H1 (cell line): ENCODE results near the gene AXIN2. TPM values are rescaled to one million over a fixed set of nuclear protein-coding genes. Genes with fewer than 3 reads are reported as not detected.

Source experiments
- CTCF ChIA-PET: fragments of 300-600 bp; sonication (Branson Sonifier 250); formaldehyde crosslinking; loops from one replicate; lab custom pipeline; 2021; ENCODE audit not compliant: partially characterized antibody; lab: Charles Lee
- POLR2A ChIA-PET: fragments of 300-600 bp; sonication (Branson Sonifier 250); formaldehyde crosslinking; loops from one replicate; lab custom pipeline; 2021; ENCODE audit warnings: inconsistent platforms; ENCODE audit not compliant: partially characterized antibody; lab: Charles Lee
- DNase-seq, 2 experiments: peaks; one replicate each; pipeline versions ENCODE4 v3.0.0 to v3.0.0-alpha.2; 2010 to 2022; ENCODE audit warnings: low spot score in 2 of 2, low read depth in 1 of 2, mixed read lengths in 1 of 2
- FAIRE-seq: peaks from 2 replicates; lab custom pipeline; 2011; peaks lifted over from hg19 to GRCh38; lab: Jason Lieb, UNC
- H2AFZ ChIP-seq: 2 replicates; pipeline ENCODE4 v1.8.1; 2012; ENCODE audit warnings: low read length, inconsistent platforms
- H2AK5ac ChIP-seq: 2 replicates; pipeline ENCODE4 v1.6.1; 2013; ENCODE audit warnings: low read depth, low read length
- H2BK120ac ChIP-seq: replicated peaks from 2 replicates; pipeline ENCODE3; 2013; ENCODE audit warnings: low read depth, low read length, inconsistent platforms
- H2BK12ac ChIP-seq: 2 replicates; pipeline ENCODE4 v1.6.1; 2013; ENCODE audit warnings: low read depth, low read length
- H2BK15ac ChIP-seq: 2 replicates; pipeline ENCODE4 v1.6.1; 2013; ENCODE audit warnings: low read length
- H2BK20ac ChIP-seq: 2 replicates; pipeline ENCODE4 v1.6.1; 2013; ENCODE audit warnings: low read length
- H2BK5ac ChIP-seq: 2 replicates; pipeline ENCODE4 v1.6.1; 2013; ENCODE audit warnings: low read depth, low read length
- H3K14ac ChIP-seq: 2 replicates; pipeline ENCODE4 v1.6.1; 2013; ENCODE audit warnings: inconsistent platforms; ENCODE audit not compliant: insufficient read length
- H3K18ac ChIP-seq: 2 replicates; pipeline ENCODE4 v1.6.1; 2013; ENCODE audit warnings: low read length; ENCODE audit errors: extremely low read depth
- H3K23ac ChIP-seq: 2 replicates; pipeline ENCODE4 v1.6.1; 2013; ENCODE audit warnings: inconsistent platforms; ENCODE audit not compliant: insufficient read length
- H3K23me2 ChIP-seq: 2 replicates; pipeline ENCODE4 v1.6.1; 2013; ENCODE audit warnings: low read depth, low read length
- H3K27ac ChIP-seq: 2 replicates; pipeline ENCODE4 v1.6.1; 2011; ENCODE audit warnings: low read depth, low read length, inconsistent platforms
- H3K27me3 ChIP-seq, 4 experiments: replicated peaks in 1 of 4; 1 replicate in 1 of 4; 2 replicates in 3 of 4; pipeline versions ENCODE4 v1.6.1 to v1.8.1; 2011 to 2013; ENCODE audit warnings: low read length in 3 of 4, mild to moderate bottlenecking in 3 of 4, inconsistent platforms in 2 of 4, mixed read lengths in 2 of 4, moderate library complexity in 1 of 4; ENCODE audit not compliant: control insufficient read depth in 3 of 4, insufficient read depth in 3 of 4; ENCODE audit errors: extremely low read depth in 1 of 4
- H3K36me3 ChIP-seq, 4 experiments: 2 replicates each; pipeline versions ENCODE4 v1.6.1 to v1.8.1; 2011 to 2013; ENCODE audit warnings: mild to moderate bottlenecking in 4 of 4, low read length in 3 of 4, moderate library complexity in 2 of 4, control low read depth in 1 of 4, inconsistent platforms in 1 of 4; ENCODE audit not compliant: insufficient read depth in 4 of 4, control insufficient read depth in 2 of 4
- H3K4ac ChIP-seq: replicated peaks from 2 replicates; pipeline ENCODE3; 2013; ENCODE audit warnings: low read length, low read depth, mixed read lengths, inconsistent platforms; ENCODE audit not compliant: insufficient read length
- H3K4me1 ChIP-seq, 4 experiments: replicated peaks in 1 of 4; 1 replicate in 1 of 4; 2 replicates in 3 of 4; pipeline versions ENCODE4 v1.6.1 to v1.8.1; 2011 to 2013; ENCODE audit warnings: low read length in 3 of 4, inconsistent platforms in 2 of 4, mixed read lengths in 1 of 4; ENCODE audit not compliant: insufficient read depth in 4 of 4, control insufficient read depth in 3 of 4
- H3K4me2 ChIP-seq, 2 experiments: 2 replicates each; pipeline versions ENCODE4 v1.6.1 to v1.8.1; 2011 to 2013; ENCODE audit warnings: low read depth in 2 of 2, low read length in 2 of 2, control low read depth in 1 of 2, inconsistent platforms in 1 of 2, mild to moderate bottlenecking in 1 of 2; ENCODE audit not compliant: insufficient read depth in 1 of 2
- H3K4me3 ChIP-seq, 4 experiments: fragments of 200-600, 300-600 bp in 1 of 4; sonication (generic), shearing (Covaris generic), sonication (Bioruptor Twin) in 1 of 4; 2 replicates each; pipeline versions ENCODE4 v1.5.1 to v1.8.1; 2011 to 2016; ENCODE audit warnings: low read length in 4 of 4, low read depth in 3 of 4, control low read depth in 2 of 4, inconsistent platforms in 2 of 4, mild to moderate bottlenecking in 2 of 4, mixed read lengths in 1 of 4, moderate library complexity in 1 of 4; ENCODE audit not compliant: insufficient read depth in 2 of 4; ENCODE audit errors: extremely low read depth in 1 of 4
- H3K56ac ChIP-seq: replicated peaks from 2 replicates; pipeline ENCODE3; 2013; ENCODE audit warnings: low read depth, mild to moderate bottlenecking, mixed read lengths, low read length, inconsistent platforms; ENCODE audit not compliant: insufficient read length
- H3K79me1 ChIP-seq: 2 replicates; pipeline ENCODE4 v1.6.1; 2013; ENCODE audit warnings: low read depth, low read length, control low read depth
- H3K79me2 ChIP-seq, 2 experiments: 2 replicates each; pipeline versions ENCODE4 v1.6.1 to v1.8.1; 2012 to 2013; ENCODE audit warnings: low read length in 2 of 2, mild to moderate bottlenecking in 2 of 2, inconsistent platforms in 1 of 2; ENCODE audit not compliant: insufficient read depth in 2 of 2, control insufficient read depth in 1 of 2
- H3K9ac ChIP-seq, 4 experiments: replicated peaks in 1 of 4; 1 replicate in 1 of 4; 2 replicates in 3 of 4; pipeline versions ENCODE4 v1.6.1 to v1.8.1; 2011 to 2013; ENCODE audit warnings: low read depth in 3 of 4, low read length in 3 of 4, control low read depth in 2 of 4, mild to moderate bottlenecking in 2 of 4, moderate library complexity in 2 of 4, inconsistent platforms in 1 of 4; ENCODE audit errors: extremely low read depth in 1 of 4
- H3K9me3 ChIP-seq, 2 experiments: 2 replicates each; pipeline versions ENCODE4 v1.6.1 to v1.8.1; 2012 to 2013; ENCODE audit warnings: mild to moderate bottlenecking in 2 of 2, moderate library complexity in 2 of 2, control low read depth in 1 of 2, inconsistent platforms in 1 of 2, low read depth in 1 of 2, low read length in 1 of 2, mixed read lengths in 1 of 2; ENCODE audit not compliant: insufficient read depth in 2 of 2
- H4K20me1 ChIP-seq, 2 experiments: replicated peaks in 1 of 2; 2 replicates each; pipeline versions ENCODE3 to v1.8.1; 2011 to 2013; ENCODE audit warnings: inconsistent platforms in 2 of 2, low read length in 2 of 2, mild to moderate bottlenecking in 1 of 2; ENCODE audit not compliant: insufficient read depth in 2 of 2, control insufficient read depth in 1 of 2
- H4K5ac ChIP-seq: 2 replicates; pipeline ENCODE4 v1.6.1; 2013; ENCODE audit warnings: low read length, low read depth, mixed read lengths, inconsistent platforms; ENCODE audit not compliant: insufficient read length
- H4K8ac ChIP-seq: 2 replicates; pipeline ENCODE4 v1.8.0; 2013; ENCODE audit warnings: mild to moderate bottlenecking, moderate library complexity, low read length, inconsistent platforms; ENCODE audit not compliant: insufficient read depth; ENCODE audit errors: extremely low read depth
- H4K91ac ChIP-seq: replicated peaks from 2 replicates; pipeline ENCODE3; 2013; ENCODE audit warnings: low read length, mixed read lengths, inconsistent platforms; ENCODE audit not compliant: insufficient read length
- WGBS, 2 experiments: shearing (Covaris generic) in 1 of 2; methylation state at CpG; one replicate each; pipeline versions ENCODE4 v1.1.6 to v1.1.7; 2013 to 2015; ENCODE audit warnings: low lambda C conversion rate in 2 of 2, mixed read lengths in 2 of 2, inconsistent platforms in 1 of 2, low coverage in 1 of 2, missing lambda C conversion rate in 1 of 2; ENCODE audit not compliant: insufficient replicate concordance in 2 of 2, insufficient coverage in 1 of 2, insufficient read length in 1 of 2; ENCODE audit errors: extremely low coverage in 1 of 2, missing lambda C conversion rate in 1 of 2; 5-methylcytosine and 5-hydroxymethylcytosine counted together
- polyA plus RNA-seq, 7 experiments: library from polyadenylated mRNA; depleted of rRNA in 3 of 7; stranded (reverse) in 5 of 7; unstranded in 2 of 7; fragments of >200 nt in 5 of 7; fragments of 200-250 nt in 2 of 7; gene quantifications; 1 replicate in 5 of 7; 2 replicates in 1 of 7; 4 replicates in 1 of 7; pipeline versions ENCODE4 v1.2.1 to v1.2.3, GENCODE V29; 2011 to 2013; ENCODE audit warnings: missing spikeins in 2 of 7, mixed read lengths in 2 of 7
- total RNA-seq: library from RNA; stranded (reverse); fragmentation: NEBNext Ultra II Directional; extraction: Animal tissue kit (Norgen Biotek cat#: 25700); gene quantifications from 2 replicates; pipeline ENCODE4 v1.2.1, GENCODE V29; 2021

AXIN2 gene
- total and polyA plus RNA-seq, 2 of the 8 experiments (the other 6 are each of a cell fraction or from before 2014, with no cell fraction given): 17.7 to 33.4 TPM

DNA sequence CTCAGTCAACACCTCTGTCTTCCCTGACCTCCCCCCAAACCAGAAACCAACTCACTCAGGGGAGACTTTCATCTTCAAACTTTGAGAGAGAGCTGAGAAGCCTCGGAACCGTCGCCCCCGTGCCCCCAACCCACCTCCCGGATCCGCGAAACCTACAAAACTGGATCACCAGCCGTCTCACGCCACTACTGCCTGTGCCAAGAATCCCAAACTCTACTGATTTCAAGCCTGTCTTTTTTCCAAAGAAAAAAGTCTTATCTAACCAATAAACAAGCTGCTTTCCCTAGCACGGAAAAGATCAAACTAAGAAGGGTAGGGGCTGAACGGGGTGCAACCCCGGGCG, 2.0 kb downstream of the AXIN2 start:
- H4K91ac ChIP-seq: peak overlapping the region; percentile 17
- H2BK12ac ChIP-seq: 0 out of 2 replicates have a peak overlapping the region, but pooled peaks have one; percentile 39
- no peak overlapping the region for H2BK120ac ChIP-seq
- peak overlapping the region; percentile 57 for H3K4ac ChIP-seq
- peaks cover 10 to 29% (median 19%) of the 10 kb centered on the region in 4 experiments for H3K4me1 ChIP-seq
- FAIRE-seq (no peak), DNase-seq (no peak)
- peak overlapping the region; percentile 88 to 93 (median 91) for H3K4me3 ChIP-seq
- H3K56ac ChIP-seq: peak overlapping the region; percentile 37
- WGBS, 2 experiments: 0% methylated on average over 8 of the region's 13 CpGs; no CpG with 5 or more reads in 1 of the 2 experiments
- ChIA-PET POLR2A (interaction anchor here (1.0 to 2.3 kb wide), 8 partner anchors 9 to 106 kb away, joined by 3 to 22 read pairs (median 8); no protein-coding TSS in a partner anchor), CTCF (interaction anchor here (0.7 to 7.4 kb wide), 15 partner anchors 9 to 428 kb away, joined by 3 to 62 read pairs (median 4); no protein-coding TSS in a partner anchor)
- H2AFZ ChIP-seq: no peak overlapping the region
- H3K27ac ChIP-seq: no peak overlapping the region; the same call in 1 of the 2 replicates
- H3K27me3 ChIP-seq: peaks cover 0 to 7% (median 1%) of the 10 kb centered on the region in 4 experiments; a peak in 2 of 7 replicates
- peaks cover 21 to 30% of the 10 kb centered on the region in 2 experiments for H4K20me1 ChIP-seq
- no peak overlapping the region for H3K14ac ChIP-seq
- H3K79me2 ChIP-seq: peaks cover 0 to 20% of the 10 kb centered on the region in 2 experiments; a peak in 3 of 4 replicates
- H4K5ac ChIP-seq: peak overlapping the region; percentile 30
- no peak overlapping the region; the same call in 1 of the 2 replicates for H2BK5ac ChIP-seq
- peaks cover 0 to 16% (median 12%) of the 10 kb centered on the region in 4 experiments; a peak in 5 of 8 replicates for H3K36me3 ChIP-seq
- H3K79me1 ChIP-seq: peaks cover 10% of the 10 kb centered on the region; the same call in 1 of the 2 replicates
- no peaks in the 10 kb centered on the region for H3K9me3 ChIP-seq
- H3K23ac ChIP-seq: no peak overlapping the region
- H2BK20ac ChIP-seq: no peak overlapping the region
- no peak overlapping the region for H2BK15ac ChIP-seq
- peak overlapping the region; percentile 88 to 95; a peak in 3 of 4 replicates for H3K4me2 ChIP-seq
- peaks cover 12% of the 10 kb centered on the region for H3K23me2 ChIP-seq
- H3K18ac ChIP-seq: peak overlapping the region; percentile 83
- H4K8ac ChIP-seq: no peak overlapping the region
- no peak overlapping the region for H2AK5ac ChIP-seq
- H3K9ac ChIP-seq: peak overlapping the region in 3 of 4 experiments; percentile 13 to 82 (median 22); a peak in 4 of 7 replicates
